GM23338 (cell line): ENCODE measurements around the gene TSC2.

Experiments
- CREB1 ChIP-seq: fragments of 250-450 bp; sonication (Bioruptor Pico); IDR thresholded peaks from 2 replicates; pipeline ENCODE4 v1.5.0; 2020; ENCODE audit warnings: low read depth, mild to moderate bottlenecking, moderate library complexity
- EZH2 ChIP-seq: fragments of 200-600 bp; sonication (generic); IDR thresholded peaks from one replicate; pipeline ENCODE4 v1.8.0; 2017; ENCODE audit warnings: antibody characterized with exemption, mild to moderate bottlenecking, low read depth; ENCODE audit not compliant: unreplicated experiment
- EZH2phosphoT487 ChIP-seq: fragments of 200-600 bp; sonication (generic); IDR thresholded peaks from one replicate; pipeline ENCODE4 v1.8.1; 2018; ENCODE audit warnings: antibody characterized with exemption; ENCODE audit not compliant: unreplicated experiment
- JUNB ChIP-seq: IDR thresholded peaks from one replicate; pipeline ENCODE4 v1.6.1; 2016; ENCODE audit warnings: antibody characterized with exemption; ENCODE audit not compliant: unreplicated experiment
- NANOG ChIP-seq: IDR thresholded peaks from 2 replicates; pipeline ENCODE4 v1.6.1; 2016; ENCODE audit warnings: antibody characterized with exemption, borderline replicate concordance
- POLR2AphosphoS5 ChIP-seq: IDR thresholded peaks from 2 replicates; pipeline ENCODE4 v1.6.1; 2016; ENCODE audit warnings: antibody characterized with exemption, low read depth
- ZNF331 ChIP-seq: fragments of 250-450 bp; sonication (Bioruptor Pico); IDR thresholded peaks from 2 replicates; pipeline ENCODE4 v1.5.0; 2020; ENCODE audit warnings: low read depth, mild to moderate bottlenecking, moderate library complexity
- TF ChIP-seq, protein P1 (sequence below), 2 experiments: fragments of 200-600 bp in 1 of 2; sonication (generic) in 1 of 2; conservative IDR thresholded peaks; 2 replicates each; pipeline versions ENCODE4 v1.5.1 to v1.6.1; 2016 to 2017; ENCODE audit warnings: antibody characterized with exemption in 2 of 2, low read depth in 2 of 2, mild to moderate bottlenecking in 2 of 2, moderate library complexity in 1 of 2
- TF ChIP-seq, protein P2 (sequence below): IDR thresholded peaks from one replicate; pipeline ENCODE4 v1.6.1; 2018; ENCODE audit warnings: antibody characterized with exemption; ENCODE audit not compliant: unreplicated experiment
- TF ChIP-seq, protein P3 (sequence below): IDR thresholded peaks from 2 replicates; pipeline ENCODE4 v1.6.1; 2016; ENCODE audit warnings: antibody characterized with exemption
- TF ChIP-seq, protein P4 (sequence below): fragments of 250-450 bp; sonication (Bioruptor Pico); IDR thresholded peaks from 2 replicates; pipeline ENCODE4 v1.5.0; 2020; ENCODE audit warnings: mild to moderate bottlenecking, moderate library complexity

DNA sequence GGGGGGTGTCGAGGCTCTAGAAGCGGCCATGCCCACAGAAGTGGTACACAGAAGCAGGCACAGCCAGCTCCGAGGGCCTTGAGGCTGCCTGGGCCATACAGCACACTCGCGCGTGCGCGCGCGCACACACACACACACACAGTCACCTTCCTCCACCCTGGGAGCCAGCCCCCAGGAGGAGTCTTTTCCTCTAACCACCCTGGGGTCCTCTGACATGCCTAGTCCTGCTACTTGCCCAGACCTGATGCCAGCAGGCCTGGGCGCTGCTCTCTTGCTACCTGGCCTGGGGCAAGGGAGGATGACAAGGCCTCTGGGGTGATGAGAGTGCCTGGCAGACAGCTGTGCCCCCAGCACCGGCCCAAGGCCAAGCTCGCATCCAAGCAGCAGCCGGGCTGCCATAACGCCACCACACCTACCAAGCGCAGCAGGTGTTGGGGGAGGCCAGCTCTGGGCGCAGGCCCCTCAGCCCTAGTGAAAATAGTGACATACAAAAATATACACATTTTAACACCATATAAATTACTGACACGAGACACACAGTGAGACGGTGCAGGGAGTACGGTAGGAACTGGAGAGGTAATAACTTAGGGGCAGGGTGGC, 41.1 kb downstream of the TSC2 start:
- TF ChIP-seq, protein P1, sequence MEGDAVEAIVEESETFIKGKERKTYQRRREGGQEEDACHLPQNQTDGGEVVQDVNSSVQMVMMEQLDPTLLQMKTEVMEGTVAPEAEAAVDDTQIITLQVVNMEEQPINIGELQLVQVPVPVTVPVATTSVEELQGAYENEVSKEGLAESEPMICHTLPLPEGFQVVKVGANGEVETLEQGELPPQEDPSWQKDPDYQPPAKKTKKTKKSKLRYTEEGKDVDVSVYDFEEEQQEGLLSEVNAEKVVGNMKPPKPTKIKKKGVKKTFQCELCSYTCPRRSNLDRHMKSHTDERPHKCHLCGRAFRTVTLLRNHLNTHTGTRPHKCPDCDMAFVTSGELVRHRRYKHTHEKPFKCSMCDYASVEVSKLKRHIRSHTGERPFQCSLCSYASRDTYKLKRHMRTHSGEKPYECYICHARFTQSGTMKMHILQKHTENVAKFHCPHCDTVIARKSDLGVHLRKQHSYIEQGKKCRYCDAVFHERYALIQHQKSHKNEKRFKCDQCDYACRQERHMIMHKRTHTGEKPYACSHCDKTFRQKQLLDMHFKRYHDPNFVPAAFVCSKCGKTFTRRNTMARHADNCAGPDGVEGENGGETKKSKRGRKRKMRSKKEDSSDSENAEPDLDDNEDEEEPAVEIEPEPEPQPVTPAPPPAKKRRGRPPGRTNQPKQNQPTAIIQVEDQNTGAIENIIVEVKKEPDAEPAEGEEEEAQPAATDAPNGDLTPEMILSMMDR (conservative IDR thresholded peaks at IDR 0.05; ENCODE audit: low read depth in 2 of 2): no peak
- no peak for TF ChIP-seq EZH2
- TF ChIP-seq POLR2AphosphoS5: no peak
- TF ChIP-seq JUNB: no peak
- no peak for TF ChIP-seq EZH2phosphoT487
- TF ChIP-seq NANOG: no peak
- TF ChIP-seq, protein P2, sequence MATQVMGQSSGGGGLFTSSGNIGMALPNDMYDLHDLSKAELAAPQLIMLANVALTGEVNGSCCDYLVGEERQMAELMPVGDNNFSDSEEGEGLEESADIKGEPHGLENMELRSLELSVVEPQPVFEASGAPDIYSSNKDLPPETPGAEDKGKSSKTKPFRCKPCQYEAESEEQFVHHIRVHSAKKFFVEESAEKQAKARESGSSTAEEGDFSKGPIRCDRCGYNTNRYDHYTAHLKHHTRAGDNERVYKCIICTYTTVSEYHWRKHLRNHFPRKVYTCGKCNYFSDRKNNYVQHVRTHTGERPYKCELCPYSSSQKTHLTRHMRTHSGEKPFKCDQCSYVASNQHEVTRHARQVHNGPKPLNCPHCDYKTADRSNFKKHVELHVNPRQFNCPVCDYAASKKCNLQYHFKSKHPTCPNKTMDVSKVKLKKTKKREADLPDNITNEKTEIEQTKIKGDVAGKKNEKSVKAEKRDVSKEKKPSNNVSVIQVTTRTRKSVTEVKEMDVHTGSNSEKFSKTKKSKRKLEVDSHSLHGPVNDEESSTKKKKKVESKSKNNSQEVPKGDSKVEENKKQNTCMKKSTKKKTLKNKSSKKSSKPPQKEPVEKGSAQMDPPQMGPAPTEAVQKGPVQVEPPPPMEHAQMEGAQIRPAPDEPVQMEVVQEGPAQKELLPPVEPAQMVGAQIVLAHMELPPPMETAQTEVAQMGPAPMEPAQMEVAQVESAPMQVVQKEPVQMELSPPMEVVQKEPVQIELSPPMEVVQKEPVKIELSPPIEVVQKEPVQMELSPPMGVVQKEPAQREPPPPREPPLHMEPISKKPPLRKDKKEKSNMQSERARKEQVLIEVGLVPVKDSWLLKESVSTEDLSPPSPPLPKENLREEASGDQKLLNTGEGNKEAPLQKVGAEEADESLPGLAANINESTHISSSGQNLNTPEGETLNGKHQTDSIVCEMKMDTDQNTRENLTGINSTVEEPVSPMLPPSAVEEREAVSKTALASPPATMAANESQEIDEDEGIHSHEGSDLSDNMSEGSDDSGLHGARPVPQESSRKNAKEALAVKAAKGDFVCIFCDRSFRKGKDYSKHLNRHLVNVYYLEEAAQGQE: no peak
- TF ChIP-seq, protein P3, sequence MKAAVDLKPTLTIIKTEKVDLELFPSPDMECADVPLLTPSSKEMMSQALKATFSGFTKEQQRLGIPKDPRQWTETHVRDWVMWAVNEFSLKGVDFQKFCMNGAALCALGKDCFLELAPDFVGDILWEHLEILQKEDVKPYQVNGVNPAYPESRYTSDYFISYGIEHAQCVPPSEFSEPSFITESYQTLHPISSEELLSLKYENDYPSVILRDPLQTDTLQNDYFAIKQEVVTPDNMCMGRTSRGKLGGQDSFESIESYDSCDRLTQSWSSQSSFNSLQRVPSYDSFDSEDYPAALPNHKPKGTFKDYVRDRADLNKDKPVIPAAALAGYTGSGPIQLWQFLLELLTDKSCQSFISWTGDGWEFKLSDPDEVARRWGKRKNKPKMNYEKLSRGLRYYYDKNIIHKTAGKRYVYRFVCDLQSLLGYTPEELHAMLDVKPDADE: no peak
- no peak for TF ChIP-seq CREB1 (CRISPR knock-in tag)
- TF ChIP-seq, protein P4, sequence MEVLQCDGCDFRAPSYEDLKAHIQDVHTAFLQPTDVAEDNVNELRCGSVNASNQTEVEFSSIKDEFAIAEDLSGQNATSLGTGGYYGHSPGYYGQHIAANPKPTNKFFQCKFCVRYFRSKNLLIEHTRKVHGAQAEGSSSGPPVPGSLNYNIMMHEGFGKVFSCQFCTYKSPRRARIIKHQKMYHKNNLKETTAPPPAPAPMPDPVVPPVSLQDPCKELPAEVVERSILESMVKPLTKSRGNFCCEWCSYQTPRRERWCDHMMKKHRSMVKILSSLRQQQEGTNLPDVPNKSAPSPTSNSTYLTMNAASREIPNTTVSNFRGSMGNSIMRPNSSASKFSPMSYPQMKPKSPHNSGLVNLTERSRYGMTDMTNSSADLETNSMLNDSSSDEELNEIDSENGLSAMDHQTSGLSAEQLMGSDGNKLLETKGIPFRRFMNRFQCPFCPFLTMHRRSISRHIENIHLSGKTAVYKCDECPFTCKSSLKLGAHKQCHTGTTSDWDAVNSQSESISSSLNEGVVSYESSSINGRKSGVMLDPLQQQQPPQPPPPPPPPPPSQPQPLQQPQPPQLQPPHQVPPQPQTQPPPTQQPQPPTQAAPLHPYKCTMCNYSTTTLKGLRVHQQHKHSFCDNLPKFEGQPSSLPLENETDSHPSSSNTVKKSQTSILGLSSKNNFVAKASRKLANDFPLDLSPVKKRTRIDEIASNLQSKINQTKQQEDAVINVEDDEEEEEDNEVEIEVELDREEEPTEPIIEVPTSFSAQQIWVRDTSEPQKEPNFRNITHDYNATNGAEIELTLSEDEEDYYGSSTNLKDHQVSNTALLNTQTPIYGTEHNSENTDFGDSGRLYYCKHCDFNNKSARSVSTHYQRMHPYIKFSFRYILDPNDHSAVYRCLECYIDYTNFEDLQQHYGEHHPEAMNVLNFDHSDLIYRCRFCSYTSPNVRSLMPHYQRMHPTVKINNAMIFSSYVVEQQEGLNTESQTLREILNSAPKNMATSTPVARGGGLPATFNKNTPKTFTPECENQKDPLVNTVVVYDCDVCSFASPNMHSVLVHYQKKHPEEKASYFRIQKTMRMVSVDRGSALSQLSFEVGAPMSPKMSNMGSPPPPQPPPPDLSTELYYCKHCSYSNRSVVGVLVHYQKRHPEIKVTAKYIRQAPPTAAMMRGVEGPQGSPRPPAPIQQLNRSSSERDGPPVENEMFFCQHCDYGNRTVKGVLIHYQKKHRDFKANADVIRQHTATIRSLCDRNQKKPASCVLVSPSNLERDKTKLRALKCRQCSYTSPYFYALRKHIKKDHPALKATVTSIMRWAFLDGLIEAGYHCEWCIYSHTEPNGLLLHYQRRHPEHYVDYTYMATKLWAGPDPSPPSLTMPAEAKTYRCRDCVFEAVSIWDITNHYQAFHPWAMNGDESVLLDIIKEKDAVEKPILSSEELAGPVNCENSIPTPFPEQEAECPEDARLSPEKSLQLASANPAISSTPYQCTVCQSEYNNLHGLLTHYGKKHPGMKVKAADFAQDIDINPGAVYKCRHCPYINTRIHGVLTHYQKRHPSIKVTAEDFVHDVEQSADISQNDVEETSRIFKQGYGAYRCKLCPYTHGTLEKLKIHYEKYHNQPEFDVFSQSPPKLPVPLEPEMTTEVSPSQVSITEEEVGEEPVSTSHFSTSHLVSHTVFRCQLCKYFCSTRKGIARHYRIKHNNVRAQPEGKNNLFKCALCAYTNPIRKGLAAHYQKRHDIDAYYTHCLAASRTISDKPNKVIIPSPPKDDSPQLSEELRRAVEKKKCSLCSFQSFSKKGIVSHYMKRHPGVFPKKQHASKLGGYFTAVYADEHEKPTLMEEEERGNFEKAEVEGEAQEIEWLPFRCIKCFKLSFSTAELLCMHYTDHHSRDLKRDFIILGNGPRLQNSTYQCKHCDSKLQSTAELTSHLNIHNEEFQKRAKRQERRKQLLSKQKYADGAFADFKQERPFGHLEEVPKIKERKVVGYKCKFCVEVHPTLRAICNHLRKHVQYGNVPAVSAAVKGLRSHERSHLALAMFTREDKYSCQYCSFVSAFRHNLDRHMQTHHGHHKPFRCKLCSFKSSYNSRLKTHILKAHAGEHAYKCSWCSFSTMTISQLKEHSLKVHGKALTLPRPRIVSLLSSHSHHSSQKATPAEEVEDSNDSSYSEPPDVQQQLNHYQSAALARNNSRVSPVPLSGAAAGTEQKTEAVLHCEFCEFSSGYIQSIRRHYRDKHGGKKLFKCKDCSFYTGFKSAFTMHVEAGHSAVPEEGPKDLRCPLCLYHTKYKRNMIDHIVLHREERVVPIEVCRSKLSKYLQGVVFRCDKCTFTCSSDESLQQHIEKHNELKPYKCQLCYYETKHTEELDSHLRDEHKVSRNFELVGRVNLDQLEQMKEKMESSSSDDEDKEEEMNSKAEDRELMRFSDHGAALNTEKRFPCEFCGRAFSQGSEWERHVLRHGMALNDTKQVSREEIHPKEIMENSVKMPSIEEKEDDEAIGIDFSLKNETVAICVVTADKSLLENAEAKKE (CRISPR knock-in tag): no peak
- TF ChIP-seq ZNF331: no peak
